HG03064 (cell line): ENCODE measurements around the gene KCNMA1.

ENCODE experiments used
- ATAC-seq: cut with Tn5 transposase; IDR thresholded peaks from one replicate; pipeline ENCODE4 v1.9.1; 2021; ENCODE audit warnings: low read depth; ENCODE audit not compliant: unreplicated experiment

KCNMA1 gene

DNA sequence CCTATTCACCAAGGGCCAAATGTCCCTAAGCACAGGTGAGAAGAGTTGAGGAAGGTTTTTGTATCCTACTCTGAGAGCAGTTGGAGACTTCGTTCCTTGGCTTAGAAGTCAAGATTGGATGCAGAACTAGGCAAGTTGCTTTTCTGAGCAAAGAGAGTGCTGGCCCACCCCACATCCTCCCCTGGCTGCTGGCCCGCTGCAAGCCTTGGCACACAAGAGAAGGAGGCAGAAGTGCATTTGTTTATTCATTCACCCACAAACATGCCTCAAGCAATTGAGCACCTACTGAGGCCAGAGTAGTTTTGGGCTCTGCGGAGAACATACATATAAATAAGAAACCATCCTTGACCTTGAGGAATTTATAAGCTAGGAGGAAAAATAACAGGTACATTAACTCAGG lies 318.9 kb downstream of the KCNMA1 start:
- ATAC-seq = no peak

DNA sequence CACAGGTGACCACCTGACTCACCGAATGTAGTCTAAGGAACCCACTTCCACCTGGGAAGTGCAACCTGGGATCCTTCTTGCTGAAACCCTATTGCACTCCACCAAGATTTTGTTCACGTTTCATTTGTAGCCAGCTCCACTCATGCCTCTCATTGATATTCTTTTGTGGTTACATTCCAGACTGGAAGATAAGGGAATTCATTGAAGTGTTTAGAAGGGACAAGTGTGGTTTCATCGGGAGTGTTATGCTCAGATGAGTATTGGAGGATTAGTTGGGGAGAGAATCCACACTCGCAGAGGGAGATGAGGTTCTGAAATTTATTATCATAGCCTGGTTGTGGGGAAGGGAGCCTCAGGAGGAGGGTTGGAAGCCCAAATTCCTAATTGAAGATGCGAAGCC lies 320.4 kb downstream of the KCNMA1 start:
- ATAC-seq = no peak

DNA sequence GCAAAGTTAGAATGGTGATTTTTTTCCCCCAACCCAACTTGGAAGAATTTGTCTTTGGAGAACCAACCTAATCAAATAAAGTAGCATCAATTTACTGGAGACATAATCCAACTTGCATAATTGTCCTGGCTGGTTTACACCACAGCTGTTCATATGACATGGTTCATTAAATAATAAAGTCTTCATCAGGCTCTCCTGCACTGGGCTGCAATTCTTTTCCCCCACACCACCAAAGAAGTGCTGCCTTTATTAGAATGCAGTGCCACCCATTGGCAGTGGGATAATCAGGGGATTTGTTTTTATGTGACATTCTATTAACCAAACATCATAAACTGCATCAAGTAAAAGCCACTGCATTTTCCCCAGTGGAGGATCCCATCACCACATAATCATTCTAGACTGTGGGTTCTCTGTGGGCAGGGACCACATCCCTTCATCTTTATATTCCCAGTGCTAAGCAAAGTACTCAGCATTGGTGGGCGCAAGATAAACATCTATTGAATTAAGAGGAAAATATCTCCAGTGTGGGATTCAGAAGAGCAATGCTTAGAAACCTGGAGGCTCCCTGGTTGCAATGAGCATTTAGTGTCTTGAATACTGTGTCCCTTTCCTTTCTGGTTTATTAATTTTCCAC lies 322.0 kb downstream of the KCNMA1 start:
- no peak for ATAC-seq

DNA sequence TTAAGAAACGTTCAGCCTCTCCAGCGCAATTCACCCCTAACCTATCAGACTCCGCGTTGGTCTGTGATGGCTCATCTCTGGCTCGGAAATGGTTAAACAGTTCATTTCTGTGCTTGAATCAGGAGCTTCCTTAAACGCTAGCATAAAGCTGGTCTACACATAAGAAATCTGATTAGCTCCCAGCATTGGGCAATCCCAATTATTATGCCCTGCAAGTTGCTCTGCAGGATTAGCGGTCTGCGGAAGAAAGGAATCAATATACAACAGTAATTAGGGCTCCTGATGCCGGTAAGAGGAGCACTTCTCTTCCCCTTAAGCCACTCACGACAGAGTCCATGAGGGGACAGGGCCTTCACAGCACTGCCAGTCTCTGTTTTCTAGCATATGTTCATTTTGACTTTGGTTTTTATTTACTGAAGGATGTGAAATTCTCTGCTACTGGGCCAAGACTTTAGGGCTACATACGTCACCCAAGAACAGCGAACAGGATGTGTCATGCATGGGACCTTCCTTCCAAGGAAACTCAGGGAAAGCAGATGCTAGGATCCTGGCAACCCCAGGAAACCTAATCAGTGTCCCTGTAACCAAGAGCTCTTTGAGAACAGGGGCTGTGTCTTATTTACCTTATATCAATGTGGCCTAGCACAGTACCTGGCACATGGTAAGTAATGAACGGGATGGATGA lies 324.4 kb downstream of the KCNMA1 start:
- no peak for ATAC-seq

DNA sequence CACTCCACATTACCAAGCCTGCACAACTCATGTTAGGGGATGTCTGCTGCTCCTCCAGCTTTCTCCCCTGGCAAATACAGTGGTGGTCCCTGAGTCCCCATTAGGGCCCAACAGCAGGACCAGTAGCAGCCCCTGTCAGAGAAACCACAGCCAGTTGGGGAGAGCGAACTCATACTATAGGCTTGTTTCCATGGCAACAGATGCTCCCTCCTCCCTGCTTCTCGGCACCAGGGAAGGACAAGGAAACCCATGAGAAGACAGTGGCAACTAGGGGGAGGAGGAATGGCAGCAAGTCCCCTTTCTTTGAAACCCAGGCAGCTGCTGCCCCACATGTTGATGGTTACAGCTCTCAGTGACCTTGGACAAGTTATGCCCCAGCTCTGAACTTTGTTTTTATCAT lies 326.4 kb downstream of the KCNMA1 start:
- ATAC-seq = no peak

DNA sequence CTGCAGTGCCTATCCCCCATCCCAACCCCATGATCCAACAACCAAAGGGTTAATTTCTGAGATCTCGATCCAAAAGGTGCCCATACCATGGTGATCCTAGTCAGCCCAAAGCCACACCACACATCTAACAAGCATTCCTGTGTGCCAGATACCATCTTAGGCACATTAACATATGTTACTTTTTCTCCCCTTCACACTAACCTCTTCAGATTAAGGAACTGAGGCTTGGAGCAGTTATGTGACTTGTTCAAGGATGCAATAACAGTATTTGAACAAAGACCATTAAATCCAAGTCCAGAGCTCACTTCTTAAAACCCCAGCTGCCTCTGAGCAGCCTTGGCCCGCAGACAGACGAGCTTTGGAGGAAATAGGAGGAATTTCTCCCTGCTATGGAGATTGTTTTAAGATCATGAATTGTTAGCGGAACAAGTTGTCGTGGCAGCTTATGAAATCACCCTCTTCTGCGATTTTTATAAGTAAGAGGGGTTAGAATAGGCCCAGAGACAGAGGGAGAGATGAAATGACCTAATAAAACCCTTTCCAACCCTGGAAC lies 327.2 kb downstream of the KCNMA1 start:
- ATAC-seq = no peak

DNA sequence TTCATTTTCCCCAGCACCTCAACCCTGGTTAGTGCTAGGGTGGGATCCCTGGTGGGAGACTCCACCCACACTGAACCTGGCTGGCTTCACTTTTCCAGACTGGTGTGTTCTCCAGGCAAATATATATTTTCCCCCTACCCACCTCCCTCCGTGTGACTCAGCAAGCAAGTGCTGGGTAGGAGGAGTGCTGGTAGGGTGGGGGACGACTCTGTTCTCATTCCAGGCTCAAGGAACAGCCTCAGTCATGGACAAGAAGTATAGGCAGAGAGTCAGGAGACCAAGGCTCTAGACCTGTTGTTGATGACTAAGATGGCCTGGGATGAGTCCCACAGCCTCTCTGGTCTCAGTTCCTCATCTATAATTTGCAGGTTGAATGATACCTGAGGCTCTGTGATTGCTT lies 328.1 kb downstream of the KCNMA1 start:
- ATAC-seq = no peak

DNA sequence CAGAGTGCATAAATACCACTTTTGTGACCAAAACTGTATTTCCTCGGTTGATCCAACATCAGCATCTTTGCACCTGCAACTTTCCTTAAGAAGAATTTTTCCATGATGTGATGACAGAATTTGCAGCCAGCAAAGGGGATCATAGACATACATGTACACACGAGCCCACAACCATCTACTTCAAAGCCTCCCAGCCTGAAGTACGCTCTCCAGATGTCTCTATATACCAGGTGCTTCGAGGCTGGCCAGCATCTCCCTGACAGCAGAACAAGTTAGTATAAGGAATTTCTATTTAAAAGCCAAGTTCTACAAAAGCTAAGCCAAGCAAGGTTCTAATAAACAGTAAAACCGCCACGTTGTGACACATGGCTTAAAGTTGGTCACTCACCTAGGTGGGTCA lies 328.5 kb downstream of the KCNMA1 start:
- no peak for ATAC-seq

DNA sequence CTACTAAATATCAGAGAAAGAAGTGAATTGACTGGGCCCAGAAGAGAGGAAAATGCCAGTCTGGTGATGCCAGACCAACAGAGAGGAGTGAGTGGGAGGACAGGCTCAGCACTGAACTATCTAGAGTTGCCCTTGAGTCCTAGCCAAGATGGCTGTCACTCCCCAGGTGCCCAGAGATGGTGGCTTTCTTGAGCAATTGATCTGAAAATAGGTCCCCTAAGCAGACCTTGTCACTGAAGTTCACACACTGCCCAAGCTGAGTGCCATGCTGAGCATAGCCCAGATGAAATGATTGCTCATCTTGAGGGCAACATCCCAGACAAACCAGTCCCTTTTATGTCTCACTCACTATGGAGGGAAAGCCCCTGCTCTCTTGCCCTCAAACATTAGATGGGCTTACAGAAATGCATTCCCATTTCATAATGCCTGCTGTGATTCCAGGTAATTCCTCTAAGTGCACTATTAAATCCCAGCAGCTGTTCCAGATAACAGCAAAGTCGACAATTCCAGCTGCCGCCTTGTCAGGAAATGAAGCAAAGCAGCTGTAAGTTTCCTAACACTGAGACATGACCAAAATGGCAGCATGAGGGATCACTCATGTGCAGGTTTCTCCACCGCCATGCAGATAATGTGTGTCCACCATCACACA lies 329.4 kb downstream of the KCNMA1 start:
- ATAC-seq = no peak

DNA sequence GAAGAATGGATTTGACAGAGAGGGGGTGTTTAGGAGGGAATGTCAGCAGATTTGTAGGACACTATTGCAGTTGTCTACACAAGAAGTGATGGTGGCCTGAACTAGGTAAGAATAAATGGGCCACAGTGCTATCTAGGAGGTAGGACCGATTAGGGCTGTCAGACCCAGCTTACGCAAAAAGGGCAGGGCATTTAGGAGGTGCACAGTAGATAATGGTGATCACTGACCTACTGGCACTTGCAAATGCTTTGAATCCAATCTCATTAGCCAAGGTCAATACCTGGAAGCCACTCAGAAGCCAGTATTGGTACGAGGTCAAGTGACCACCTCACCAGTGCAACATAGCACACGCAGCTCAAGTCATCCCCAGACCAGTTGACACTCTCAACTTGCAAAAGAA lies 330.9 kb downstream of the KCNMA1 start:
- ATAC-seq = no peak

DNA sequence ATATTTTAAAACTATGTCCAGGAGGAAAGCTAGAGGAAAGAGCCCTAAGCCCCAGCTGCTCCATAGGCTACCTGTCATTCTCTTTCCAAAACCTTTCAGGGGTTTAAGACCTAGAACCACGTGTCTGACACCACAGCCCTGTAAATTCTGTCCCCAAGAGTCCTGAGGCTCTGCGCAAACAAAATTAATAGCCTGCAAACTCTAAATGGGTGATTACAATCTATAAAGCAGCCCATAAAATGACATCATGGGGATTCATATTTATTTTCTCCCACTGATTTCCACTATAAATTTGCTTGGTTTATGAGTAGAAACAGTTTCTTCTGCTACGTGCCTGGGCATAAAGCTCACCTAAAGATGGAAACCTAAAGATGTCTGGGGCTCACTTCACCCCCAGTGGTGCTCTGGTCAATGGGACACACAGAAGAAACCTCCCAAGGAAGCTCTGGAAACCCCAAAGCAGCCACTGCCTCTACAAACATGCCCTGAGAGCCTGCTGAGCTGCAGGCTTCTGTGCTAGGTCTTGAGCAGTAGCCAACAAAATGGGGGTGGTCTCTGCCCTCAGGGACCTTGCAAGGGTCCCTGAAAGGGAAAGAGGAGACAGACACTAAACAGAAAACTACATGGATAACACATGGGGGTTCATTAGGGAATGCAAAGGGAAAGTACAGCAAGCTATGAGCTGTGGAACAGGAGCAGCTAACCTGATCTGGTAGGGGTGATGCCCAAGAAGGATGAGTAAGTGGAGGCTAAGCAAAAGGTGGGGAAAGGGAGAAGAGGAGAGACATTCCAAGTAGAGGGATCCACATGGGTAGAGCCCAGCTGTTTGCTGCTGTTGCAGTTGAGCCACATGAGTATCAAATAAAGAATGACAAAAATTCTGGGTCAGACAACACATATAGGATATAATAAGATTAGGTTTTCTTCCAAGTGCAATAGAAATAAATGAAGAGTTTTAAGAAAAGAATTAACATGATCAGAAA lies 331.7 kb downstream of the KCNMA1 start:
- ATAC-seq = no peak

DNA sequence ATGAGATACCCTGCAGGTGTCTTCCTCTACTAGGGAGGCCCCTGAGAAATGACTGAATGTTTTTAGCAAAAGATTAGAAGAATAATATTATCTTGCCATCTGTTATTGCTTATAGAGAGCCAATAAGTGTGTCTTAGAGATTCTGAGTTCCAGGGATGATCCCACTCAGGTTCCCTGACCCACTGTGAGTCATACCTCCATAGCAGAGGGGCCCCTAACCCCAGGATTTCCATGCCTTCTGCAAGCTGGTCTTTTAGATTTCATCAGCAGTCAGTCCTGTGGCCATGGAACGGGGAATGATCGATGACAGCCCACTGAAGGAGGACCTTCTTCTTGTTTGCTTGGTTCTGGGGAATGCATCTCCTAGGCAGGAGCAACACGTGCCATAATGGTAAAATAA lies 333.4 kb downstream of the KCNMA1 start:
- no peak for ATAC-seq

DNA sequence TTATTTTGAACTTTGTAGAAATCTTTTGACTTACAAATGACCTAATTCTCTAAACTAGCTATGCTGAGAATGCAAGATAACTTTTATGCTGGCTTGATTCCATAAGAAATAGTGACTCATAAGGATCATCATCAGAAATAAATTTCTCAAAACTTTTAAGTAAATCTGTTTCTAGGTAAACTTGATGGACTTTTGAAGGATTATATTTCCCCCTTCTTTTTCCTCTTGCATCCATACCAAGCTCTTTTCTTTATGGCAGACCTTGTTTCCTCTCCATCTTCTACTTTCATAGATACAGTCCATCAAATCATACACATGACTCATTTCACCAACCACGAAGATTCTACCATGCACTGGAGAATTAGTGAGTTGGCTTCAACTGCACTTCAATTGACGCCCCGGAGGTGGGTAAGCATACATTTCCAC lies 336.3 kb downstream of the KCNMA1 start:
- ATAC-seq = no peak

DNA sequence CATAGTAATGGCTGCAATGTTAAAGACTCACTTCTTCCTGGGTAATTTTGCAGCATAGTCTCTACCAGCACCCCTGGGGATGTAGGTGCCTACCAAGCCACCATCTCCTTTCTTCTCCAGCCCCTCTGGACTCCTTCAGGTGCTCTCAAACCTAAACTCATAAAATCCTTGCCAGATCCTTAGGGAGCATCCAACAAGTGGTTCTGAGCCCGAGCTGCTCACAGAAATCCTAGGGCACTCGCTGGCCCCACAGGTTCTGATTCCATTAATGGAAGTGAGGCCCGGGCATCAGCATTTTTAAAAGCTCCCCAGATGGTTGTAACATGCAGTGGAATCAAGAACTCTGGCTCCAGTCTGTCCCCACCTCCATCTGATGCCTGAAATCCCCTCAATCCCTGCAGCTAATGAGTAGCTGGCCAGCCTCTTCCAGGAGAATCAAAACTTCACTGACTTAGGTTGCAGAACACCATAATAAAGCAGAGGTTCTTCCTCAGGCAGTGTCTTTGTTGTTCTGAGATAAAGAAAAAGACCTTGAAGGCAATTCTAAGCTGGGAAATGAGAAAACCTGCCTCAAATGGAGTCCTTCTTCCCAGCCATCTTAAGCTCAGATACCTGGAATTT lies 336.8 kb downstream of the KCNMA1 start:
- no peak for ATAC-seq

DNA sequence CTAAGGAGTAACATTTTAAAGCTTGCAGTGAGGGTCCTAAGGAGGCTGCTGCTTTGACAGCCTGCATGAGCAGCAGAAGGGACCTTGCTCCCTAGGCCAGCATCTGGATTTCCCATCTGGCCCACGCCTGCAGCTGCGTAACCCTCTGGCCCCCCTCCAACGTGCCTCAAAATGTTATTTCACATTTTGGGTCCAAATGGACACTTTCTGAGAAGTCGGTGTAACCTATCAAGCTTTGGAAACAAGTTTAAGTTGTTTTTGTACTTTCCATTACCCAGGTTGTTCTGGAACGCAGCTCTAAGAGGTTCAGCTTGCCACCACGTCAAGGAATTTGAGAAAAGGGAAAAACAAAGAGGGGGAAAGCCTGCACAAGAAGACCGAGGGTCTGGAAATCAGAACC lies 338.3 kb downstream of the KCNMA1 start:
- no peak for ATAC-seq

DNA sequence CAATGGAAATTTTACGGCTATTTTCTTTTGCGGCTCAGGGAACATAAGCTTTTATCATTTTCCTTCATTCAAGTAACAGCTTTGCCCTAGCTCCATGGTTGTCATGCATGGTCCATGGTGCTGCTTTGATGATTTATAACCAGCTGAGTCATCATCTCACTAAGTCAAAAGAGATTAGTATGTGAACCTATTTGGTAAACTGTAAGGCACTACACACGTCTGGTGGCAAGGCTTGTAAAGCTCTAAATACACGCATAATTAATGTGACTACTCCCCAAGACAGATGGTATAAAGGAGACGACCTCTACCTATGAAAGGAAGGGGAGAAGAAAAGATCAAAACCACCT lies 340.2 kb downstream of the KCNMA1 start:
- ATAC-seq = no peak

DNA sequence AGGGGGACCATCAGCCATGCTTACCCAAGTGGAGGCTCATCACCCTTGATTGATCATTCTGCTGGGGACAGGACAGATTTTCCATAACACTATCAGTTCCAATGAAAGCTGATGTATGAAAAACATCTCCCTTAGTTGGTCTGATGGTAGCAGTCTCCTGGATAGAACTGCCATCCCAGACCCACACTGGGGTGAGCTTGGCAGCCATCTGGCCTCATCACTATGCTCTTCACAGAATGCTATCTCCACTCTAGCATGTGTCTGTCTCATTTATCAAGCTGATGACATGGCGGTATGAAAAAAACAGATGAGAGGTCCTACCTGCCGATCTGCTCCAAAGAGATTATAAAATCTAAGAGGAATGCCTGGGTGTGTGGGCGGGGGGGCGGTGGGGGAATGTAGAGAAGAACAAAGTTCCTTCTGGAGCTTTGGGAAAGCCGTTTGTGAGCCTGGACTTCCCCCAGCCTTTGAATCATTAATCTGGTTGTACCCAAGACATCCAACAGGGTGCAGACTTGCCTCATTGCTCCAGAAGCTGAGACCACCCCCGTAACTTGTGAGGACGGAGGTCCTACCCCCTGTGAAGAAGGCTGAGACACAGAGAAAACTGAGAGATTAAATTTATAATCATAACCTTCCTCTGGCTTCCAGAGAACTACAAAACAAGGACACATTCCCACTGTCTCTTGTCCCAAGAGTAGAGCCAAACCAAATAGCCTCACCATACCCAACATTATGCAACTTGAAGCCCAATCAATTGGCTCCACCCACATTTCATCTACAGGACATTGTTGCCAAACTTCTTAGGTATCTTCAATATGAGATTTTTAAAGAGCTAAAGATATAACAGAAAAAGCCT lies 340.8 kb downstream of the KCNMA1 start:
- no peak for ATAC-seq

DNA sequence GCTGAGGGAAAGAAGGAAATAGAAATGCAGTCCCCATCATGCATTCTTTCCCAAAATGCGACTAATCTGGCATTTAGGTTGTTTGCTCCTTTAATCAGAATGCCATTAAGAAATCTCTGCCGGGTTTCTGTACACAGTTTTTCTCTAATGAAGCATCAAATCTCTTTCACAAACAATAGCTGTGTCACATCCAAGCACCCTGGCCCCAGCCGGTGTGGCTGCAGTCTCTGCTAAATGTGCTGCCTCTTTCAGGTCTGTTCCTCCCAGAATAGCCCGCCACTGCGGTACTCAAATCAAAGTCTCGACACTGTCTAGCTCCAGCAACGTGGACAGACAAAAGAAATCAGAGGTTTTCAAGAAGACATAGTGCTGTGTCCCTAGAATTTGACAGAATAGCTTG lies 343.8 kb downstream of the KCNMA1 start:
- no peak for ATAC-seq

DNA sequence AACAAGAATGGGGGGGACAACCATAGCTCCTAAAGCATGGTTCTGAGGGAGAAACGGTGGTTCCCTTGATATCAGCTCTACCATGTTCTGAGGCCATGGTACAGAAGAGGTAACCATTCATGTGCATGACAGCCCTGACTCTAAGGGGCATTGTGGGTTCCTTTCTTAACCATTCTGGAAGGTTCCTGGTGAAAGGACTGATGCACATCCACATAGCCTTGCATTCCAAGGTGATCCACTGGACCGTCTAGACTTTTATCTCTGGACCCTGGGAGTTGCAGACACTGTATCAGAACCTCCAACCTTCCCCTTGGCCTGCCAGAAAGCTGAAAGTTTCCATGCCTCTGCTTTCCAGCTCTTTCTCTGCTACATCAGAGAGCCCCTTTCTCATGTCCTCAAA lies 344.3 kb downstream of the KCNMA1 start:
- no peak for ATAC-seq
